GM10248 (cell line): ENCODE measurements around the gene PROSER2.

Source experiments
- CTCF ChIA-PET: fragments of 300-600 bp; sonication (Branson Sonifier 250); formaldehyde crosslinking; extraction: SDS; loops from one replicate; lab custom pipeline; 2021; ENCODE audit warnings: antibody characterized with exemption; lab: Yijun Ruan, JAX
- POLR2A ChIA-PET: fragments of 350-650 bp; sonication (Branson Sonifier 250); formaldehyde crosslinking; extraction: SDS; loops from one replicate; lab custom pipeline; 2020; ENCODE audit warnings: antibody characterized with exemption; lab: Yijun Ruan, JAX
- DNase-seq: peaks from one replicate; pipeline ENCODE4 v3.0.0; 2012; ENCODE audit errors: extremely low spot score
- CTCF ChIP-seq: IDR thresholded peaks from 2 replicates; pipeline ENCODE4 v1.5.1; 2012; ENCODE audit warnings: mild to moderate bottlenecking, low read depth; ENCODE audit errors: extremely low read depth, missing control alignments, control extremely low read depth

PROSER2 gene

DNA sequence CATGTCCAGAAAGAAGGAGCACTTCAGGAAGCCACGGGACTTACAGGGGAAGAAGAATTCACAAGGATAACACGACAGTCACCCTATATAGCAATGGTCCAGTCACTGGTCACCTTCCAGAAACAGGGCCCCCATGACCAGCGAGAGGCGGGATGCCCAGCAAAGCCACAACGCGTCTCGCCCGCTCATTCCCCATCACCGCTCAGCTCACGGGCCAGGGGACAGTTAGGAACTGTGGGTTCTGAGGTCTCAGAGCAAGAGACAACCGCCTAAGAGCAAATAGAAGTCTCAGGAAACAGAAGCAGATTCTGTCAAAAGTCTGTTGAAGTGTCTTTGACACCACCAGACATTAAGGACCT lies 71.9 kb downstream of the PROSER2 start:
- TF ChIP-seq CTCF, result no peak
- POLR2A ChIA-PET, result no interaction called here
- CTCF ChIA-PET, result no interaction called here
- DNase-seq, result no peak

DNA sequence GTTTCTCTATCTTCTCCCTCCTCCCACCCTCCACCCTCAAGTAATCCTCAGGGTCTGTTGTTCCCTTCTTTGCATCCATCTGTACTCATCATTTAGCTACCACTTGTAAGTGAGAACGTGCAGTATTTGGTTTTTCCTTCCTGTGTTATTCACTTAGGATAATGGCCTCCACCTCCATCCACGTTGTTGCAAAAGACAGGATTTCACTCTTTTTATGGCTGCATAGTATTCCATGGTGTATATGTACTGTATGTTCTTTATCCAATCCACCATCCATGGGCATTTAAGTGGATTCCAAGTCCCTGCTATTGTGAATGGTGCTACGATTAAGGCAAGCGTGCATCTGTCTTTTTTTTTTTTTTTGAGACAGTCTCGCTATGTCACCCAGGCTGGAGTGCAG lies 72.4 kb downstream of the PROSER2 start:
- no peak for DNase-seq
- POLR2A ChIA-PET, result no interaction called here
- no peak for TF ChIP-seq CTCF
- CTCF ChIA-PET, result no interaction called here

DNA sequence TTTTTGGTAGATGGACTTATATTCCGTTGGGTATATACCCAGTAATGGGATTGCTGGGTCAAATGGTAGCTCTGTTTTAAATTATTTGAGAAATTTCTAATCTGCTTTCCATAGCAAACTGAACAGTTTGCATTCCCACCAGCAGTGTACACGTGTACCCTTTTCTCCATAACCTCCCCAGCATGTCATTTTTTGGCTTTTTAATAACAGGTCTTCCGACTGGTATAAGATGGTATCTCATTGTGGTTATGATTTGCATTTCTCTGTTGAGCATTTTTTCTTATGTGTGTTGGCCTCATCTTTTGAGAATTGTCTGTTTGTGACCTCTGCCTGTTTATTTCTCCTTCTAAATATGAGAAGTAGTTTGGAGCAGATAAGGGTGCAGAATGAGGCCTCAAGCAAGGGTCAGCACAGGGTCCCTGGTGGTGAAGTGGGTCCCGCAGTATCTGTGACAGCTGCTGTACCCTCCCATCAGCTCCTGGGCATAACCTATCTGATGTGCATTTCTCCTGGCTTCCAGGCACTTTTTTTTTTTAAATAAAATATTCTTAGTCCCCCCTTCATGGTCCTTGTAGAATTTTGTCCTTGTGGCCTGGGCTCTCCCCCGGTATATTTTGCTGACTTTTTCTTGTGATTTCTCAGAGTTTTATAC lies 73.5 kb downstream of the PROSER2 start:
- ChIA-PET CTCF (no interaction called here), POLR2A (no interaction called here)

GRCh38 chr10:11898033-11898371 lies 74.8 kb downstream of the PROSER2 start:
- no peak for TF ChIP-seq CTCF
- ChIA-PET CTCF (interaction anchor here (1.4 kb wide), 1 partner anchor 17 kb away, joined by 3 read pairs; no protein-coding TSS in a partner anchor), POLR2A (no interaction called here)
- no peak for DNase-seq

More for the DNA sequence above, 73.5 kb downstream of the PROSER2 start:
- no peak for TF ChIP-seq CTCF
- no peak for DNase-seq

DNA sequence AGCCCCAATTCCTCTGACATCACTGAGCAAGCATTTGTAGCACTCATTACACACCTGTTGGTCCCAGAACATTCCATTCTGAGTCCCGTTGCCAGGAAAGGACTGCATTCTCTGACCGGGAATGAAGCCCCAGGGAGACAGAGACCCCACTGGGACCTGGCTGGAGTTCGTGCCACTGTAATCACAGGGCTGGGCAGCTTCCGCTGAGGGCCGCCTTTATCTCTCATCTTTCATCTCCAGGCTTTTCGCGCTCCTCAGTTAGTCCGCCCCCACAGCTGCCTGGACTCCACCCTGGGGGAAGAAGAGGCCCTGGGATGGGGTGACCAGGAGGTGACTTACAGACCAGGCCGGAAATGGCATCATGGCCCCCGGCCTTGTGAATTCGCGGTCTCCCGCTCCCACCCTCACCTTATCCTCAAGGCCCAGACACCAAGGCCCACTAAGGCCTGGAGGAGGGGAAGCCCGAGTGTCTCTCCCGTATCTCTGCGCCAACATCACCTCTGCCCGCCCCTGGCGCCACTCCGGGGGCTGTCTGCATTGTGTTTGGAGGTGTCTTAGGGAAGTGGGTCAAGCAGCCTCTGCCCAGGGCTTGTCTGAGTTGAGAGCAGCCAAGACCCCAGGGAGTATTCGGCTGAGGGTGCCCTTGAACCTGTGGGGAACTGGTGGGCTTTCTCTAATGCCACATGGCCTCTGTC lies 75.4 kb downstream of the PROSER2 start:
- ChIA-PET POLR2A (no interaction called here), CTCF (interaction anchor here (1.4 kb wide), 1 partner anchor 17 kb away, joined by 3 read pairs; no protein-coding TSS in a partner anchor)
- no peak for DNase-seq
- no peak for TF ChIP-seq CTCF

- POLR2A ChIA-PET, result no interaction called here
- CTCF ChIA-PET, result interaction anchor here (1.4 kb wide), 1 partner anchor 18 kb away, joined by 3 read pairs; no protein-coding TSS in a partner anchor
These were observed 76.1 kb downstream of the PROSER2 start for GRCh38 chr10:11899067-11899876.

More at GRCh38 chr10:11899067-11899876, 76.1 kb downstream of the PROSER2 start:
- TF ChIP-seq CTCF, result no peak
- DNase-seq, result no peak
